GM21390 (cell line): ENCODE measurements around the gene FBXO4.
A peak's percentile ranks its signal among the peaks of the same experiment; 100 is the strongest.
"Not testable (repeated sequence)": the region's sequence is repeated elsewhere in the genome, so short reads cannot be mapped to it uniquely, and the experiment has no call there.

ENCODE experiments used
- ATAC-seq: cut with Tn5 transposase; IDR thresholded peaks from one replicate; pipeline ENCODE4 v1.9.1; 2021; ENCODE audit not compliant: unreplicated experiment

Gene FBXO4

GRCh38 chr5:41921874-41922273 is 3.2 kb upstream of the FBXO4 start:
- ATAC-seq = no peak

GRCh38 chr5:41924526-41924871 is 582 bp upstream of the FBXO4 start:
- no peak for ATAC-seq

GRCh38 chr5:41925555-41925951 is 472 bp downstream of the FBXO4 start:
- ATAC-seq = peak; percentile 28

GRCh38 chr5:41927604-41928003 is 2.5 kb downstream of the FBXO4 start:
- no peak for ATAC-seq

GRCh38 chr5:41929035-41929434 is 4.0 kb downstream of the FBXO4 start:
- ATAC-seq = no peak

GRCh38 chr5:41932770-41933169 is 7.7 kb downstream of the FBXO4 start:
- no peak for ATAC-seq

- ATAC-seq = no peak
Observed at GRCh38 chr5:41935544-41935943, 10.5 kb downstream of the FBXO4 start.

- ATAC-seq = no peak
Observed at GRCh38 chr5:41940641-41941040, 15.6 kb downstream of the FBXO4 start.

GRCh38 chr5:41945332-41945955 is 20.4 kb downstream of the FBXO4 start:
- not testable (repeated sequence) for ATAC-seq

- no peak for ATAC-seq
Observed at GRCh38 chr5:41951224-41951623, 26.1 kb downstream of the FBXO4 start.

GRCh38 chr5:41954286-41954685 is 29.2 kb downstream of the FBXO4 start:
- ATAC-seq = no peak

- peak; percentile 58 for ATAC-seq
Observed at GRCh38 chr5:41955432-41956024, 30.4 kb downstream of the FBXO4 start.

GRCh38 chr5:41956943-41957342 is 31.9 kb downstream of the FBXO4 start:
- no peak for ATAC-seq

GRCh38 chr5:41960481-41960880 is 35.4 kb downstream of the FBXO4 start:
- no peak for ATAC-seq

- ATAC-seq = no peak
Observed at GRCh38 chr5:41961736-41962135, 36.7 kb downstream of the FBXO4 start.

- no peak for ATAC-seq
Observed at GRCh38 chr5:41962491-41962890, 37.4 kb downstream of the FBXO4 start.

GRCh38 chr5:41966401-41967105 is 41.5 kb downstream of the FBXO4 start:
- ATAC-seq = no peak

GRCh38 chr5:41967401-41967800 is 42.3 kb downstream of the FBXO4 start:
- no peak for ATAC-seq

- no peak for ATAC-seq
Observed at GRCh38 chr5:41968153-41968723, 43.2 kb downstream of the FBXO4 start.

GRCh38 chr5:41973087-41973486 is 48.0 kb downstream of the FBXO4 start:
- ATAC-seq = no peak

- ATAC-seq = no peak
Observed at GRCh38 chr5:41973887-41974286, 48.8 kb downstream of the FBXO4 start.

GRCh38 chr5:41978676-41979075 is 53.6 kb downstream of the FBXO4 start:
- no peak for ATAC-seq
